GM23338 (cell line): ENCODE data around the gene NDE1.

Experiments used
- EZH2 ChIP-seq: fragments of 200-600 bp; sonication (generic); IDR thresholded peaks from one replicate; pipeline ENCODE4 v1.8.0; 2017; ENCODE audit warnings: antibody characterized with exemption, mild to moderate bottlenecking, low read depth; ENCODE audit not compliant: unreplicated experiment
- POLR2AphosphoS5 ChIP-seq: IDR thresholded peaks from 2 replicates; pipeline ENCODE4 v1.6.1; 2016; ENCODE audit warnings: antibody characterized with exemption, low read depth
- TF ChIP-seq, protein P1 (sequence below), 2 experiments: fragments of 200-600 bp in 1 of 2; sonication (generic) in 1 of 2; conservative IDR thresholded peaks; 2 replicates each; pipeline versions ENCODE4 v1.5.1 to v1.6.1; 2016 to 2017; ENCODE audit warnings: antibody characterized with exemption in 2 of 2, low read depth in 2 of 2, mild to moderate bottlenecking in 2 of 2, moderate library complexity in 1 of 2

DNA sequence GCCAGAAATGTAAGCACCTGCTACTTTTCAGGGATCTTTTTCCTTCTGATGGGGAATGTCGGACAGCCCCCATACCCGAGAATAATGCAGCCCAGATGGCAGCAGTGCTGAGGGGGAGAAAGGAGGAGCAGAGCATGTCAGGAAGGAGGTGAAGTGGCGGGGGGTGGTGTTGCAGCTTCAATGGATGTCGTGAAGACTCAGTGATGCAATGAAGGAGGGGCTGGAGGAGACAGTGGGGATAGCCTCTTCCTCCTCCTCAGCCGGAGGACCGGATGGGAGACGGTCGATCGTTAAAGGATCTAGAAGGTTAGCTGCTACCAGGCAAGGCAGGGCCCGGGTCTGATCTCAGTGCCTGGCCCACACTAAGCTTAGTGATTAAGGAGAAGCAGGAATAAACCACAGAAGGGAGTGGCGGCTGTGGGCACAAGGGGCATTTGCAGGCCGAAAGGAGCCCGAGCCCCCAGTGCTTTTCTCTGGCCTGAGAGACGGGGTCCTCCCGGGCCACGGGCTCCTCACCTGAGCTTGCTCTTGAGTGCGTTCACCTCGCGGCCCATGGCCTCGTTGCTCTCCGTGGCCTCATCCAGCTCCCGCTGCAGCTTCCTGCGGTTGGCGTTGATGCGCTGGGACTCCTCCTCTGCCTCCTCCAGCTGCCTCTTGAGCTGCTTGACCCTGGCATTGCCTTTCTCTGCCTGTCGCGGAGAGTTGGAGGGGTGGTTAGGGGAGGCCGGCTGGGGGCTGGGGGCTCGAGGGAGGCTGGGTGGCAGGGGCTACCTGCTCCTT is 64.5 kb downstream of the NDE1 start:
- TF ChIP-seq, protein P1, sequence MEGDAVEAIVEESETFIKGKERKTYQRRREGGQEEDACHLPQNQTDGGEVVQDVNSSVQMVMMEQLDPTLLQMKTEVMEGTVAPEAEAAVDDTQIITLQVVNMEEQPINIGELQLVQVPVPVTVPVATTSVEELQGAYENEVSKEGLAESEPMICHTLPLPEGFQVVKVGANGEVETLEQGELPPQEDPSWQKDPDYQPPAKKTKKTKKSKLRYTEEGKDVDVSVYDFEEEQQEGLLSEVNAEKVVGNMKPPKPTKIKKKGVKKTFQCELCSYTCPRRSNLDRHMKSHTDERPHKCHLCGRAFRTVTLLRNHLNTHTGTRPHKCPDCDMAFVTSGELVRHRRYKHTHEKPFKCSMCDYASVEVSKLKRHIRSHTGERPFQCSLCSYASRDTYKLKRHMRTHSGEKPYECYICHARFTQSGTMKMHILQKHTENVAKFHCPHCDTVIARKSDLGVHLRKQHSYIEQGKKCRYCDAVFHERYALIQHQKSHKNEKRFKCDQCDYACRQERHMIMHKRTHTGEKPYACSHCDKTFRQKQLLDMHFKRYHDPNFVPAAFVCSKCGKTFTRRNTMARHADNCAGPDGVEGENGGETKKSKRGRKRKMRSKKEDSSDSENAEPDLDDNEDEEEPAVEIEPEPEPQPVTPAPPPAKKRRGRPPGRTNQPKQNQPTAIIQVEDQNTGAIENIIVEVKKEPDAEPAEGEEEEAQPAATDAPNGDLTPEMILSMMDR (conservative IDR thresholded peaks at IDR 0.05; ENCODE audit: low read depth in 2 of 2) = no peak
- no peak for TF ChIP-seq EZH2
- TF ChIP-seq POLR2AphosphoS5 = no peak
